SK-N-SH treated with all-trans-retinoic acid at 6 μM for 48 hours (cell line): ENCODE measurements around the gene SNX17.

Experiments
- ARNTL ChIP-seq: fragments of 450-650 bp; formaldehyde crosslinking; IDR thresholded peaks from 2 replicates; pipeline ENCODE4 v1.5.0; 2020; ENCODE audit warnings: low read depth, mild to moderate bottlenecking, moderate library complexity, borderline replicate concordance
- RARB ChIP-seq: fragments of 250-450 bp; sonication (Bioruptor Pico); IDR thresholded peaks from 2 replicates; pipeline ENCODE4 v1.8.0; 2021; ENCODE audit warnings: mild to moderate bottlenecking, moderate library complexity
- SNAI2 ChIP-seq: fragments of 250-450 bp; sonication (Bioruptor Pico); IDR thresholded peaks from 2 replicates; pipeline ENCODE4 v1.5.0; 2020; ENCODE audit warnings: mild to moderate bottlenecking, moderate library complexity
- TCF4 ChIP-seq: fragments of 250-450 bp; sonication (Bioruptor Pico); IDR thresholded peaks from 2 replicates; pipeline ENCODE4 v1.8.0; 2021; ENCODE audit warnings: mild to moderate bottlenecking, moderate library complexity, borderline replicate concordance
- TOX ChIP-seq: fragments of 250-450 bp; sonication (Bioruptor Pico); IDR thresholded peaks from 2 replicates; pipeline ENCODE4 v1.8.0; 2021; ENCODE audit warnings: mild to moderate bottlenecking, moderate library complexity, borderline replicate concordance
- ZC3H10 ChIP-seq: fragments of 250-450 bp; sonication (Bioruptor Pico); IDR thresholded peaks from 2 replicates; pipeline ENCODE4 v1.5.1; 2021; ENCODE audit warnings: mild to moderate bottlenecking, moderate library complexity
- ZFP3 ChIP-seq: fragments of 250-450 bp; sonication (Bioruptor Pico); IDR thresholded peaks from 2 replicates; pipeline ENCODE4 v1.5.0; 2020; ENCODE audit warnings: mild to moderate bottlenecking, moderate library complexity
- ZFP30 ChIP-seq: fragments of 450-650 bp; formaldehyde crosslinking; IDR thresholded peaks from 2 replicates; pipeline ENCODE4 v1.5.0; 2022; ENCODE audit warnings: mild to moderate bottlenecking, moderate library complexity
- ZNF70 ChIP-seq: fragments of 450-650 bp; formaldehyde crosslinking; IDR thresholded peaks from 2 replicates; pipeline ENCODE4 v1.5.0; 2020; ENCODE audit warnings: mild to moderate bottlenecking, moderate library complexity
- ZNF8 ChIP-seq: fragments of 450-650 bp; formaldehyde crosslinking; IDR thresholded peaks from 2 replicates; pipeline ENCODE4 v1.5.0; 2020; ENCODE audit warnings: mild to moderate bottlenecking, moderate library complexity
- TF ChIP-seq, protein P1 (sequence below): fragments of 250-450 bp; sonication (Bioruptor Pico); IDR thresholded peaks from 2 replicates; pipeline ENCODE4 v1.8.0; 2020; ENCODE audit warnings: mild to moderate bottlenecking, moderate library complexity, borderline replicate concordance
- TF ChIP-seq, protein P2 (sequence below): fragments of 250-450 bp; sonication (Bioruptor Pico); IDR thresholded peaks from 2 replicates; pipeline ENCODE4 v1.5.1; 2021; ENCODE audit warnings: mild to moderate bottlenecking, moderate library complexity

DNA sequence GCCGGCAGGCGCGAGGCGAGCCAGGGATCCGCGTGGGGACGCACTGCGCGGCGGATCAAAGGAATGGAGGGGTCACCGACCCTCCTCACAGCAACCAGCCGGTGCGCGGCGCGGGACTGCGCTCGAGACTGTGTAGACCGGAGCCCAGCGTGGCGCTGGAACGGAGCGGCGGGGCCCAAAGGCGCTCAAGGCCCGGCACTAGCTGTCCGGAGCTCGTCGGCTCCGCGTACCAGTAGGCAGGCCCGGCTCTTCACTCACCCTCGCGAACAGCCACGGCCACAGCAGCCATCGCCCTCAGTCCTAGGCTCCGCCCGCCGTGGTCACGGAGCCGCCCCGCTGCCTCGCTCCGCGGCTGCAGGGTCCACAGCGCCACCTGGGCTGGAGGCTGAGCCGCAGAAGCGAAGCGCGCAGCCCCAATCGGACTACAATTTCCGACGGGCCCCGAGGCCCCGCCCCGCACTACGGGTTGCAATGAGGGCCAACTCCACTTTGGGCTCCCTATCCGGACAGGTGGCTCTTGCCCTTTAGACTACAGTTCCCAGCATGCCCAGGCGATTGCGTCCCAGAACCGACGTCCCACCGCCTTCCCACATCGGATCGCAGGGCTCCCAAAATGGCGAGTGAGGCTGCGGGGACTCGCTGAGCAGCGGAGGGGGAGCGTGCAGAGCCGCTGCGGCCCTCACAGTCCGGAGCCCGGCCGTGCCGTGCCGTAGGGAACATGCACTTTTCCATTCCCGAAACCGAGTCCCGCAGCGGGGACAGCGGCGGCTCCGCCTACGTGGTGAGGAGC is at the start of gene SNX17, which contains the start of gene EIF2B4:
- no peak for TF ChIP-seq ZFP30 (CRISPR knock-in tag)
- TF ChIP-seq ZNF70, result 0 out of 2 replicates have a peak, but pooled peaks have one; percentile 18
- TF ChIP-seq ZFP3 (CRISPR knock-in tag), result peak; percentile 81
- TF ChIP-seq RARB (CRISPR knock-in tag), result no peak
- no peak; the same call in 1 of the 2 replicates for TF ChIP-seq TCF4
- no peak for TF ChIP-seq TOX
- TF ChIP-seq, protein P1, sequence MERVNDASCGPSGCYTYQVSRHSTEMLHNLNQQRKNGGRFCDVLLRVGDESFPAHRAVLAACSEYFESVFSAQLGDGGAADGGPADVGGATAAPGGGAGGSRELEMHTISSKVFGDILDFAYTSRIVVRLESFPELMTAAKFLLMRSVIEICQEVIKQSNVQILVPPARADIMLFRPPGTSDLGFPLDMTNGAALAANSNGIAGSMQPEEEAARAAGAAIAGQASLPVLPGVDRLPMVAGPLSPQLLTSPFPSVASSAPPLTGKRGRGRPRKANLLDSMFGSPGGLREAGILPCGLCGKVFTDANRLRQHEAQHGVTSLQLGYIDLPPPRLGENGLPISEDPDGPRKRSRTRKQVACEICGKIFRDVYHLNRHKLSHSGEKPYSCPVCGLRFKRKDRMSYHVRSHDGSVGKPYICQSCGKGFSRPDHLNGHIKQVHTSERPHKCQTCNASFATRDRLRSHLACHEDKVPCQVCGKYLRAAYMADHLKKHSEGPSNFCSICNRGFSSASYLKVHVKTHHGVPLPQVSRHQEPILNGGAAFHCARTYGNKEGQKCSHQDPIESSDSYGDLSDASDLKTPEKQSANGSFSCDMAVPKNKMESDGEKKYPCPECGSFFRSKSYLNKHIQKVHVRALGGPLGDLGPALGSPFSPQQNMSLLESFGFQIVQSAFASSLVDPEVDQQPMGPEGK (CRISPR knock-in tag), result no peak
- no peak for TF ChIP-seq ARNTL
- TF ChIP-seq SNAI2, result no peak
- TF ChIP-seq, protein P2, sequence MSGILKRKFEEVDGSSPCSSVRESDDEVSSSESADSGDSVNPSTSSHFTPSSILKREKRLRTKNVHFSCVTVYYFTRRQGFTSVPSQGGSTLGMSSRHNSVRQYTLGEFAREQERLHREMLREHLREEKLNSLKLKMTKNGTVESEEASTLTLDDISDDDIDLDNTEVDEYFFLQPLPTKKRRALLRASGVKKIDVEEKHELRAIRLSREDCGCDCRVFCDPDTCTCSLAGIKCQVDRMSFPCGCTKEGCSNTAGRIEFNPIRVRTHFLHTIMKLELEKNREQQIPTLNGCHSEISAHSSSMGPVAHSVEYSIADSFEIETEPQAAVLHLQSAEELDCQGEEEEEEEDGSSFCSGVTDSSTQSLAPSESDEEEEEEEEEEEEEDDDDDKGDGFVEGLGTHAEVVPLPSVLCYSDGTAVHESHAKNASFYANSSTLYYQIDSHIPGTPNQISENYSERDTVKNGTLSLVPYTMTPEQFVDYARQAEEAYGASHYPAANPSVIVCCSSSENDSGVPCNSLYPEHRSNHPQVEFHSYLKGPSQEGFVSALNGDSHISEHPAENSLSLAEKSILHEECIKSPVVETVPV (CRISPR knock-in tag), result no peak
- TF ChIP-seq ZC3H10 (CRISPR knock-in tag), result no peak
- 0 out of 2 replicates have a peak, but pooled peaks have one; percentile 4 for TF ChIP-seq ZNF8 (CRISPR knock-in tag)
